Measurements from ENCODE around the gene STXBP3.

STXBP3 gene

DNA sequence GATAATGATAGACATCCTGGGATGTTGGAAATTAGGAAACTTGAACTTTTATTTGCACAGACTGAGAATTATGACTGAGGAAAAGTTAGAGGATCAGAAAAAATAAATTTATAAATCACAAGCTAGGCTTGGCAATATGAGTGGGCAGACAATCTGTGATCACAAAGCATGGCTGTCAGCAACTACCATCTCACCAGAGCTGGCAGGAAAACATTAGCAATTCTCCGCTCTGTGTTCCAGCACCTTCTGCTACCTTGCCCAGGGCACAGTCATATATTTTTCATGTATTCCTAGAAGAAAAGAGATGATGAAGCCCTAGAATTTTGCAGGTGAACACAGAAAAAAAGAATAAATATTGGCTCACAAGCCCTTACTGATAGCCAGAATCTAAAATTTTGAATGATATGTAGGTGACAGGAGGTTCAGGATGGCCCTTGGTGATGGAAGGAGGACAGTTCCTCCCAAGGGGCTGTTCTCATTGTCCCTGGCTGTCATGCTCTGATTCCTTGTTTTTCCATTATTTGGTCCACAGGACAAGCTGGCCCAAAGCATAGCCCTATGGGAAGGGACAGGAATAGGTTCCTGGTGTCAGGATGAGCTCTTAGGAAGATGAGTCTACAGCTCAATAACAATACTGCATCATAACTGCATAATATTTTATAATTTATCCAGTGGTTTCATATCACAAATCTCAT lies 12.2 kb upstream of the STXBP3 start:
- H3K4me3 ChIP-seq (ENCODE audit: low read length), result no peak overlapping the region
- DNase-seq (ENCODE audit: low read depth), result no peak
- TF ChIP-seq, protein P1, sequence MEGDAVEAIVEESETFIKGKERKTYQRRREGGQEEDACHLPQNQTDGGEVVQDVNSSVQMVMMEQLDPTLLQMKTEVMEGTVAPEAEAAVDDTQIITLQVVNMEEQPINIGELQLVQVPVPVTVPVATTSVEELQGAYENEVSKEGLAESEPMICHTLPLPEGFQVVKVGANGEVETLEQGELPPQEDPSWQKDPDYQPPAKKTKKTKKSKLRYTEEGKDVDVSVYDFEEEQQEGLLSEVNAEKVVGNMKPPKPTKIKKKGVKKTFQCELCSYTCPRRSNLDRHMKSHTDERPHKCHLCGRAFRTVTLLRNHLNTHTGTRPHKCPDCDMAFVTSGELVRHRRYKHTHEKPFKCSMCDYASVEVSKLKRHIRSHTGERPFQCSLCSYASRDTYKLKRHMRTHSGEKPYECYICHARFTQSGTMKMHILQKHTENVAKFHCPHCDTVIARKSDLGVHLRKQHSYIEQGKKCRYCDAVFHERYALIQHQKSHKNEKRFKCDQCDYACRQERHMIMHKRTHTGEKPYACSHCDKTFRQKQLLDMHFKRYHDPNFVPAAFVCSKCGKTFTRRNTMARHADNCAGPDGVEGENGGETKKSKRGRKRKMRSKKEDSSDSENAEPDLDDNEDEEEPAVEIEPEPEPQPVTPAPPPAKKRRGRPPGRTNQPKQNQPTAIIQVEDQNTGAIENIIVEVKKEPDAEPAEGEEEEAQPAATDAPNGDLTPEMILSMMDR (conservative IDR thresholded peaks at IDR 0.05; ENCODE audit: low read depth, low read length), result no peak

DNA sequence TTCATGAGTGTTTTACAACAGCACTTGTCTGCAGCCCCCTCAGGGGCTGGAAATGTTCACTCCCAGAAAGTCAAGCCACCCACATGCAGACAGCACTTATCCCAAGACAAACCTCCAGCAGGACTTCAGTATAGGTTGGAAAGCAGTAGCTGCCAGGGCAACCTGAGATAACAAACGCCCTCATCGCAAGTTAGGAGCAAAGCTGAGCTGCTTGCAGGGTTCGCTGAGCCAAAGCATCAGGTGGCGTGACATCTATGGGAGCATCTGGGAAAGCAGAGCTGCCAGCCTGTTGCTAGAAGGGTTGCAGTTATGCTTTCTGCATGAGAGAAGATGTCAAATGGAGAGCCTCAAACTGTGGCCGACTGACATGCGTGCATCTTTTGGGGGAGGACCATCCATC lies 4.2 kb upstream of the STXBP3 start:
- DNase-seq (ENCODE audit: low read depth), result no peak
- TF ChIP-seq, protein P1 (conservative IDR thresholded peaks at IDR 0.05; ENCODE audit: low read depth, low read length), result no peak
- no peak overlapping the region for H3K4me3 ChIP-seq (ENCODE audit: low read length)

DNA sequence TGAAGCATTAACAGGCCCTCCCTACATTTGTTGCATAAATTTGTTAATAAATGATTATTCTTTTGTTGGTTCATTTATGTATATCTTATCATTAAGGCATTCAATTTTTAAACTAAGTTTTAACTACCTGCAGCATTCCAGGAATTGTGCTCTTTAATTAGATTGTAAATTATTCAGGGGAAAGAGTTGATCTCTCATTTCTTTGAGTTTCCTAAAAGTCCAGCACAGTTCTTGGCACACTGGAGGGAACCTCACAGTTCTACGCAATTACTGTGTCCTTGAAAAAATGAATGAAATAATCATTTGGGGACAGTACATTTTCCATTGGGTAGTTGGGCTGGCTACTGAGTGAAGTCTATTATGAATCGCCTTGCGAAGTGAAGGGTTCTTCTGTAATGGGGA lies 493 bp upstream of the STXBP3 start:
- TF ChIP-seq, protein P1 (conservative IDR thresholded peaks at IDR 0.05; ENCODE audit: low read depth, low read length), result no peak
- DNase-seq (ENCODE audit: low read depth), result no peak
- no peak overlapping the region for H3K4me3 ChIP-seq (ENCODE audit: low read length)

DNA sequence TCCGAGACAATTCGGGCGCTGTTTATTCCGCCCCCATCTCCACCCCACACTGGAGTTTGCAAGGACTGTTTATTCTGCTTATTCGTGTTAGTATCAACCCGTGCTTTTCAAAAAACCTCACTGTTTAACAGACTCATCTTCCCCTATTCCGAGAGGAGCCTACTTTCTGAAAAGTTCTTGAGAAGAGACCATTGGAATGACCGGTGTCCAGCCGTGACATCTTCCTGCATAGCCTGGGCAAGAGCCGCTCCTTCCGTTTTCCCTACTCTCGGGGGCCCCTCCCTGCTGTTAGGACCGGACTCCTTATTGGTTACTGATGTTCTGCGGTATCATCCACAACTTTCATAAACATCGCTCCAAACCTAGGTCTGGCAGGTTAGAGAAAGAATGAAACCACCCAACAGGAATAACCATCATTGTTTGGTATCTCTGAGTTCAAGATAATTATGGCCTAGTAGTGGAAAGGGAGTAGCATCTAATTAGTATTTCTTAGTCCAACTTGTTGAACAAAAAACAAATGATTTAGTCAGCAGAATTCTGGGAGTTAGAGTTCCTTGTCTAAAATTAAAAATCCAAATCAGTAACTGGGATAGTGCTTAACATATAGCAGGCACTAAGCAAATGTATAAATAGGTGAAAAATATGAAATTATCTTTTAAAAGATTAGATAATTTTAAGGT lies 837 bp downstream of the STXBP3 start:
- TF ChIP-seq, protein P1 (conservative IDR thresholded peaks at IDR 0.05; ENCODE audit: low read depth, low read length), result no peak
- DNase-seq (ENCODE audit: low read depth), result peak; percentile 51
- peak overlapping the region; percentile 78 for H3K4me3 ChIP-seq (ENCODE audit: low read length)

DNA sequence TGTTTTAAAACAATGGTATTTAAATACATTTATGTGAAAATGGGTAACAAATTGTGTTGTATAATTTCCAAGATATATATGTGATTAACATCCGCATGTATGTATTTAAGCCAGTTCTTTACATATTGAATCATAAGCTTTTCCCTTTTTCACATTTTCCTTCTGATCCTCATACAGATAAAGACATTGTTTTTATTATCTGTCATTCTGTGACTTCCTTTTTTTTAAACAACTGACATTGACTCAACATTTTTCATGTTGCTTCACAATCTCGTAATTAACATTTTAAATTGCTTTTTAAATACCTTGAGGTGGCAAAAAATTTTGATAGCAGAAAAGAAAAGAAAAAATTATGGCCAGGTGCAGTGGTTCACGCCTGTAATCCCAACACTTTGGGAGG lies 1.4 kb downstream of the STXBP3 start:
- DNase-seq (ENCODE audit: low read depth), result no peak
- TF ChIP-seq, protein P1 (conservative IDR thresholded peaks at IDR 0.05; ENCODE audit: low read depth, low read length), result no peak
- H3K4me3 ChIP-seq (ENCODE audit: low read length), result no peak overlapping the region

DNA sequence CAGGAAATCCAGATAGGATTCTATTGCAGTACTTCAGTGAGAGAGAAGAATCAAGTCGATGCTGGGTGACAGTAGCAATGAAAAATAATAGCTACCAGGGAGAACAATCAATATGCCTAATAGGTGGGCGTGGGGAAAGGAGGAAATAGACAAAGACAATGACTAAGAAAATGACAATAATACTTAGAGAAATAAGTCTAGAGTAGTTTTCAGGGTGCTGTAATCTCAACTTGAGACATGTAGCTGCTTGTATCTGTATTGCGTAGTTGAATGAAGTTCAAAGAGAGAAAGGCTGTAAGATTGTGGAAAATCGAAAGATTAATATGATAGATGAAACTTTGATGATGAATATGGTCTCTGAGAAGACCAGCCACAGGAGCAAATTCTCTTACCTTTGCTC lies 2.6 kb downstream of the STXBP3 start:
- no peak overlapping the region for H3K4me3 ChIP-seq (ENCODE audit: low read length)
- DNase-seq (ENCODE audit: low read depth), result no peak
- TF ChIP-seq, protein P1 (conservative IDR thresholded peaks at IDR 0.05; ENCODE audit: low read depth, low read length), result no peak
